Non-pigmented ciliary epithelial cell (primary cell): ENCODE data around the gene XRCC5.
A peak's percentile ranks its signal among the peaks of the same experiment; 100 is the strongest.
"Not testable (repeated sequence)": the region's sequence is repeated elsewhere in the genome, so short reads cannot be mapped to it uniquely, and the experiment has no call there.

ENCODE experiments used
- DNase-seq: peaks from one replicate; pipeline ENCODE4 v3.0.0-alpha.2; 2010; ENCODE audit warnings: low read depth

Gene XRCC5

GRCh38 chr2:216119146-216119545 lies 10.0 kb downstream of the XRCC5 start:
- DNase-seq, result no peak

- DNase-seq, result no peak
Observed at GRCh38 chr2:216119986-216120385, 10.8 kb downstream of the XRCC5 start.

GRCh38 chr2:216121255-216121654 lies 12.1 kb downstream of the XRCC5 start:
- no peak for DNase-seq

GRCh38 chr2:216126943-216127342 lies 17.8 kb downstream of the XRCC5 start:
- DNase-seq, result no peak

GRCh38 chr2:216130346-216130971 lies 21.3 kb downstream of the XRCC5 start:
- no peak for DNase-seq

GRCh38 chr2:216131175-216131926 lies 22.2 kb downstream of the XRCC5 start:
- no peak for DNase-seq

GRCh38 chr2:216132585-216132984 lies 23.4 kb downstream of the XRCC5 start:
- DNase-seq, result no peak

- DNase-seq, result no peak
Observed at GRCh38 chr2:216133397-216133796, 24.2 kb downstream of the XRCC5 start.

GRCh38 chr2:216134958-216135541 lies 25.9 kb downstream of the XRCC5 start:
- DNase-seq, result no peak

- DNase-seq, result no peak
Observed at GRCh38 chr2:216139884-216140283, 30.7 kb downstream of the XRCC5 start.

- DNase-seq, result not testable (repeated sequence)
Observed at GRCh38 chr2:216141516-216141915, 32.4 kb downstream of the XRCC5 start.

GRCh38 chr2:216142540-216142939 lies 33.4 kb downstream of the XRCC5 start:
- peak; percentile 65 for DNase-seq

- no peak for DNase-seq
Observed at GRCh38 chr2:216144372-216144771, 35.2 kb downstream of the XRCC5 start.

GRCh38 chr2:216144857-216145256 lies 35.7 kb downstream of the XRCC5 start:
- no peak for DNase-seq

GRCh38 chr2:216146573-216146972 lies 37.4 kb downstream of the XRCC5 start:
- no peak for DNase-seq

- DNase-seq, result no peak
Observed at GRCh38 chr2:216147172-216148131, 38.3 kb downstream of the XRCC5 start.

- DNase-seq, result no peak
Observed at GRCh38 chr2:216148983-216149382, 39.8 kb downstream of the XRCC5 start.

GRCh38 chr2:216149741-216150140 lies 40.6 kb downstream of the XRCC5 start:
- DNase-seq, result no peak

- no peak for DNase-seq
Observed at GRCh38 chr2:216151313-216152025, 42.3 kb downstream of the XRCC5 start.

- no peak for DNase-seq
Observed at GRCh38 chr2:216155954-216156353, 46.8 kb downstream of the XRCC5 start.

GRCh38 chr2:216156822-216157221 lies 47.7 kb downstream of the XRCC5 start:
- no peak for DNase-seq

- DNase-seq, result no peak
Observed at GRCh38 chr2:216159144-216159543, 50.0 kb downstream of the XRCC5 start.
